CD14-positive monocyte (primary cell): ENCODE measurements around the gene KAT2B. TPM values are rescaled to one million over a fixed set of nuclear protein-coding genes. Genes with fewer than 3 reads are reported as not detected.

Experiments used
- DNase-seq, 3 donors: peaks; one replicate each; pipeline ENCODE4 v3.0.0-alpha.2; 2011 to 2022
- H2AFZ ChIP-seq: 2 replicates; pipeline ENCODE4 v1.6.0; 2012; ENCODE audit warnings: mild to moderate bottlenecking, low read depth, low read length, inconsistent platforms; ENCODE audit not compliant: insufficient read depth, poor library complexity, severe bottlenecking
- H3K27ac ChIP-seq, 2 donors: 1 replicate in 1 of 2; 2 replicates in 1 of 2; pipeline ENCODE4 v1.5.1; 2012 to 2013; ENCODE audit warnings: low read length in 2 of 2, control low read depth in 1 of 2, inconsistent platforms in 1 of 2, low read depth in 1 of 2, mild to moderate bottlenecking in 1 of 2
- H3K27me3 ChIP-seq, 2 donors: one replicate each; pipeline versions ENCODE4 v1.6.0 to v1.6.1; 2011 to 2013; ENCODE audit warnings: low read length in 2 of 2; ENCODE audit not compliant: control insufficient read depth in 2 of 2, insufficient read depth in 2 of 2
- H3K36me3 ChIP-seq, 2 donors: replicated peaks in 1 of 2; 1 replicate in 1 of 2; 2 replicates in 1 of 2; pipeline versions ENCODE4 v1.5.1 to v1.6.1; 2012 to 2013; ENCODE audit warnings: low read length in 2 of 2, control low read depth in 1 of 2, inconsistent platforms in 1 of 2, mild to moderate bottlenecking in 1 of 2; ENCODE audit not compliant: insufficient read depth in 2 of 2, control insufficient read depth in 1 of 2
- H3K4me1 ChIP-seq, 2 donors: 1 replicate in 1 of 2; 2 replicates in 1 of 2; pipeline versions ENCODE4 v1.5.1 to v1.6.1; 2012 to 2013; ENCODE audit warnings: low read length in 2 of 2, control low read depth in 1 of 2, inconsistent platforms in 1 of 2, mild to moderate bottlenecking in 1 of 2, moderate library complexity in 1 of 2; ENCODE audit not compliant: insufficient read depth in 2 of 2, control insufficient read depth in 1 of 2
- H3K4me2 ChIP-seq: replicated peaks from 2 replicates; pipeline ENCODE3; 2012; ENCODE audit warnings: low read length, moderate library complexity, mild to moderate bottlenecking; ENCODE audit not compliant: poor library complexity, severe bottlenecking; ENCODE audit errors: extremely low read depth
- H3K4me3 ChIP-seq, 3 experiments: fragments of 200-600 bp in 1 of 3; sonication (generic) in 1 of 3; replicated peaks in 1 of 3; 1 replicate in 2 of 3; 2 replicates in 1 of 3; pipeline ENCODE4 v1.5.1; 2011 to 2013; ENCODE audit warnings: low read length in 3 of 3, mild to moderate bottlenecking in 3 of 3, control low read depth in 2 of 3, low read depth in 2 of 3, inconsistent platforms in 1 of 3, moderate library complexity in 1 of 3
- H3K79me2 ChIP-seq: 2 replicates; pipeline ENCODE4 v1.6.0; 2012; ENCODE audit warnings: mild to moderate bottlenecking, control low read depth, inconsistent platforms, low read length, moderate library complexity; ENCODE audit not compliant: insufficient read depth
- H3K9ac ChIP-seq: 2 replicates; pipeline ENCODE4 v1.6.0; 2017; ENCODE audit warnings: low read length, mild to moderate bottlenecking; ENCODE audit not compliant: insufficient read depth, poor library complexity, severe bottlenecking
- H3K9me3 ChIP-seq, 2 donors: replicated peaks in 1 of 2; 1 replicate in 1 of 2; 2 replicates in 1 of 2; pipeline versions ENCODE4 v1.5.1 to v1.6.1; 2012 to 2013; ENCODE audit warnings: low read length in 2 of 2, control low read depth in 1 of 2; ENCODE audit not compliant: control insufficient read depth in 1 of 2, insufficient read depth in 1 of 2
- H4K20me1 ChIP-seq: 2 replicates; pipeline ENCODE4 v1.6.0; 2012; ENCODE audit warnings: mild to moderate bottlenecking, low read length, control low read depth, moderate library complexity; ENCODE audit not compliant: insufficient read depth
- H3K27ac Mint-ChIP-seq, 7 donors: one replicate each; pipeline ENCODE4 v1.8.0; 2020; ENCODE audit warnings: mild to moderate bottlenecking in 7 of 7, mixed read lengths in 7 of 7, moderate library complexity in 6 of 7, inconsistent platforms in 2 of 7
- H3K27me3 Mint-ChIP-seq, 3 donors: one replicate each; pipeline ENCODE4 v1.8.0; 2021 to 2022; ENCODE audit warnings: low read depth in 3 of 3, mild to moderate bottlenecking in 3 of 3, mixed read lengths in 3 of 3, moderate library complexity in 3 of 3, inconsistent platforms in 1 of 3
- H3K36me3 Mint-ChIP-seq, 2 donors: one replicate each; pipeline ENCODE4 v1.8.0; 2020; ENCODE audit warnings: mixed read lengths in 2 of 2, inconsistent platforms in 1 of 2, mild to moderate bottlenecking in 1 of 2
- H3K4me1 Mint-ChIP-seq: one replicate; pipeline ENCODE4 v1.8.0; 2020; ENCODE audit warnings: mild to moderate bottlenecking, mixed read lengths
- H3K4me3 Mint-ChIP-seq, 2 donors: one replicate each; pipeline ENCODE4 v1.8.0; 2020; ENCODE audit warnings: mild to moderate bottlenecking in 2 of 2, mixed read lengths in 2 of 2, moderate library complexity in 1 of 2
- H3K9me3 Mint-ChIP-seq, 7 donors: one replicate each; pipeline ENCODE4 v1.8.0; 2020 to 2022; ENCODE audit warnings: mixed read lengths in 7 of 7, mild to moderate bottlenecking in 6 of 7, moderate library complexity in 6 of 7, inconsistent platforms in 2 of 7
- WGBS: methylation state at CpG from one replicate; pipeline ENCODE4 v1.1.5; 2013; ENCODE audit warnings: missing lambda C conversion rate; ENCODE audit not compliant: insufficient coverage; 5-methylcytosine and 5-hydroxymethylcytosine counted together
- intact Hi-C, 2 donors: fragments of 100-400 bp; cut with micrococcal nuclease; formaldehyde crosslinking; loops; one replicate each; pipeline versions ENCODE4 v1.15.0 to v1.15.1; 2023
- polyA plus RNA-seq, 3 donors: library from polyadenylated mRNA; depleted of rRNA in 1 of 3; unstranded in 2 of 3; stranded (reverse) in 1 of 3; fragments of 300-500 nt in 2 of 3; fragments of >200 nt in 1 of 3; fragmentation: Illumina TruSeq in 2 of 3; gene quantifications; 1 replicate in 2 of 3; 2 replicates in 1 of 3; pipeline ENCODE4 v1.2.3, GENCODE V29; 2012 to 2021
- TF ChIP-seq, protein P1 (sequence below): fragments of 200-600 bp; IDR thresholded peaks from one replicate; pipeline ENCODE4 v1.8.0; 2022; ENCODE audit warnings: antibody characterized with exemption, mild to moderate bottlenecking

The KAT2B gene
- polyA plus RNA-seq, 3 donors, result 2.7 to 14.6 (median 3.5) TPM

DNA sequence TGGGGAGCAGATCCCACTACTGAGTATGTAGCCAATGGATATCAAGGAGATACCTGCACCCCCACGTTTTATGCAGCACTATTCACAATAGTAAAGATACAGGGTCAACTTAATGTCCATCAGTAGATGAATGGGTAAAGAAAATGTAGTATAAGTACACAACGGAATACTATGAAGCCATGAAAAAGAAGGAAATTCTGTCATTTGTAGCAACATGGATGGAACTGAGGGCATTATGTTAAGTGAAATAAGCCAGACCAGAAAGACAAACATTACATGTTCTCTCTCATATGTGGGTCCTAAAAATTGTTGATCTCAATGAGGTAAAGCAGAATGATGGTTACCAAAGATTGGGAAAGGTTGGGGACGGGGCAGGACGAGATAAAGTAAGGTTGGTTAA, 42.7 kb upstream of the KAT2B start:
- Histone ChIP-seq H2AFZ (no peak overlapping the region), H3K4me2 (no peak overlapping the region), H4K20me1 (no peaks in the 10 kb centered on the region), H3K9ac (no peak overlapping the region), H3K4me3 (no peak overlapping the region), H3K4me1 (no peaks in the 10 kb centered on the region), H3K27ac (no peak overlapping the region), H3K27me3 (no peaks in the 10 kb centered on the region), H3K79me2 (no peaks in the 10 kb centered on the region), H3K9me3 (no peaks in the 10 kb centered on the region), H3K36me3 (no peaks in the 10 kb centered on the region)
- TF ChIP-seq, protein P1, sequence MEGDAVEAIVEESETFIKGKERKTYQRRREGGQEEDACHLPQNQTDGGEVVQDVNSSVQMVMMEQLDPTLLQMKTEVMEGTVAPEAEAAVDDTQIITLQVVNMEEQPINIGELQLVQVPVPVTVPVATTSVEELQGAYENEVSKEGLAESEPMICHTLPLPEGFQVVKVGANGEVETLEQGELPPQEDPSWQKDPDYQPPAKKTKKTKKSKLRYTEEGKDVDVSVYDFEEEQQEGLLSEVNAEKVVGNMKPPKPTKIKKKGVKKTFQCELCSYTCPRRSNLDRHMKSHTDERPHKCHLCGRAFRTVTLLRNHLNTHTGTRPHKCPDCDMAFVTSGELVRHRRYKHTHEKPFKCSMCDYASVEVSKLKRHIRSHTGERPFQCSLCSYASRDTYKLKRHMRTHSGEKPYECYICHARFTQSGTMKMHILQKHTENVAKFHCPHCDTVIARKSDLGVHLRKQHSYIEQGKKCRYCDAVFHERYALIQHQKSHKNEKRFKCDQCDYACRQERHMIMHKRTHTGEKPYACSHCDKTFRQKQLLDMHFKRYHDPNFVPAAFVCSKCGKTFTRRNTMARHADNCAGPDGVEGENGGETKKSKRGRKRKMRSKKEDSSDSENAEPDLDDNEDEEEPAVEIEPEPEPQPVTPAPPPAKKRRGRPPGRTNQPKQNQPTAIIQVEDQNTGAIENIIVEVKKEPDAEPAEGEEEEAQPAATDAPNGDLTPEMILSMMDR, result no peak
- Mint-ChIP-seq H3K4me3 (no peak overlapping the region), H3K9me3 (peaks cover 0 to 5% (median 0%) of the 10 kb centered on the region in 7 donors), H3K27ac (no peak overlapping the region), H3K36me3 (no peaks in the 10 kb centered on the region), H3K27me3 (peaks cover 0 to 2% (median 0%) of the 10 kb centered on the region in 3 donors), H3K4me1 (no peaks in the 10 kb centered on the region)
- no peak for DNase-seq
- 92% methylated on average over 2 of the region's 4 CpGs for WGBS
- intact Hi-C loops, result no loop called here

GRCh38 chr3:20001932-20002331, 38.3 kb upstream of the KAT2B start:
- Histone ChIP-seq H3K27me3 (no peaks in the 10 kb centered on the region), H3K4me2 (no peak overlapping the region), H3K9ac (no peak overlapping the region), H4K20me1 (no peaks in the 10 kb centered on the region), H3K36me3 (no peaks in the 10 kb centered on the region), H2AFZ (no peak overlapping the region), H3K79me2 (no peaks in the 10 kb centered on the region), H3K4me3 (no peak overlapping the region), H3K4me1 (no peaks in the 10 kb centered on the region), H3K27ac (no peak overlapping the region), H3K9me3 (no peaks in the 10 kb centered on the region)
- Mint-ChIP-seq H3K9me3 (peaks cover 0 to 8% (median 0%) of the 10 kb centered on the region in 7 donors), H3K4me1 (no peaks in the 10 kb centered on the region), H3K36me3 (no peaks in the 10 kb centered on the region), H3K27ac (no peak overlapping the region), H3K27me3 (peaks cover 0 to 2% (median 0%) of the 10 kb centered on the region in 3 donors), H3K4me3 (no peak overlapping the region)
- TF ChIP-seq, protein P1, result no peak
- no CpG with 5 or more reads among the region's 3 CpGs for WGBS
- no peak for DNase-seq
- intact Hi-C loops, result no loop called here
